DMS153 (cell line): ENCODE data around the gene MINK1.
"Not testable (repeated sequence)": the region's sequence is repeated elsewhere in the genome, so short reads cannot be mapped to it uniquely, and the experiment has no call there.

Experiments
- DNase-seq: peaks from one replicate; lab custom pipeline; 2025; lab: John Stamatoyannopoulos, UW

MINK1 gene

GRCh38 chr17:4811471-4811870 is 21.7 kb upstream of the MINK1 start:
- no peak for DNase-seq

DNA sequence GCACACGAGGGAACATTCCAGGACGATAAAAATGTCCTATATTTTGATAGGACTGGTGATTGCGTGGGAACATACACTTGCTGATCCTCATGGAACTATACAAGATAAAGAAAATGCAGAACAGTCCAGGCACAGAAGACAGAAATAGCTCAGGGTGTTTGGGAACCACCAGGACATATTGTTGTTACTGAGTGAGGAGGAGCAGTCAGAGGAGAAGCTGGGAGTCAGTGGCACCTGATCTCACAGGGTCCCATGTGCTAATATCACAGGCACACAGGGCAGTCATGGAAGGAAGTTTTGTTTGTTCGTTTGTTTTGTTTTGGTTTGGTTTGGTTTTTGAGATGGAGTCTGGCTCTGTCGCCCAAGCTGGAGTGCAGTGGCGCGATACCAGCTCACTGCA is 20.4 kb upstream of the MINK1 start:
- no peak for DNase-seq

DNA sequence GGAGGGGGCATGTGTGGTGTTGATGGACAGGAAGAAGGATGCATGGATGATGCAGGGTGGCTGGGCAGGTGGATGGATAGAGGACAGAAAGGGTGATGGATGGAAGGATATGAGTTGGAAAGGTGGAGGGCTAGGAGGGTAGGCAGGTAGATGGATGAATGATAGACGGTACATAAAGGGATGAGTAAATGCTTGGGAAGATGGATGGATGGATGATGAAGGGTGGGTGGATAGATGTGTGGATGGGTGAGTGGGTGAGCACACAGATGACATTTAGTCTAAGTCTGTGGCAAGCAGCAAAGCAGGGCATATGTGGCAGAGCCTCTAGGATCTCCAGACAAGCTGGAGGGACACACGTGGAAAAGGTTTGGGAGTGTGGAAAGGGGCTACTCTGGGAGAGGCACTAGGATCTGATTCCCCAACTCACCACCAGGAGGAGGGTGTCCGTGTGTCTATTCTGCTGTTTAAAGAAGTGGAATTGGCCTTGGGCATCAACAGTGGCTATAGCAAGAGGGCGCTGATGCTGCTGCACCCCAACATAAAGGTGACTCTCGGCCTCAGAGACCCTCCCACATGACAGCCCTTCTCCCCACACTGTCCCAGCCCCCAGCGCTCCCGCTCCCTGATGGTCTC is 18.0 kb upstream of the MINK1 start:
- DNase-seq, result no peak

DNA sequence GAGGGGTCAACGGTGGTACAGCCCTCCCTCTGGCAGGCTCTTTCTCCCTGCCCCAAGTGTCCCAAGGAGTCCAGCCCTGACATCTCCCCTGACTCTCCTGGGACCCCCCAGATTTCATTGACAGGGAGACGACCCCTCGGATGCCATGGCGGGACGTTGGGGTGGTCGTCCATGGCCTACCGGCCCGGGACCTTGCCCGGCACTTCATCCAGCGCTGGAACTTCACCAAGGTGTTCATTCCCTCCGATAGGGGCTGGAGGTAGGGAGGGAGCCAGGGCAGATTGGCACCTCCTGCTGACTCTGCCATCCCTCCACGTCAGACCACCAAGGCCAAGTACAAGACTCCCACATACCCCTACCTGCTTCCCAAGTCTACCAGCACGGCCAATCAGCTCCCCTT is 16.3 kb upstream of the MINK1 start:
- no peak for DNase-seq

DNA sequence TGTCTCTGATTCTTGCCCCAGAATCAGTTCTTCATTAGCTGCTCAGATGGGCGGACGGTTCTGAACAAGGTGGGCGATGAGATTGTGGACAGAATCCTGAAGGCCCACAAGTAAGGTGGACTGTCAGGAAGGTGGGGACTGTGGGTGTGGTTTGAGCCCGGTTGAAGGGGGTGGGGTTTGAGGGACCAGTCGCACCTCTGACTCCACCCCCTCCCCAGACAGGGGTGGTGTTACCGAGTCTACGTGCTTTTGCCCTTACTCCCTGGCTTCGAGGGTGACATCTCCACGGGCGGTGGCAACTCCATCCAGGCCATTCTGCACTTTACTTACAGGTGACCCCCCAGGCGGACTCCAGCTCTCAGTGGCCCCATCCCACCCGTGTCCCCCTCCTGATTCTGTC is 14.9 kb upstream of the MINK1 start:
- no peak for DNase-seq

DNA sequence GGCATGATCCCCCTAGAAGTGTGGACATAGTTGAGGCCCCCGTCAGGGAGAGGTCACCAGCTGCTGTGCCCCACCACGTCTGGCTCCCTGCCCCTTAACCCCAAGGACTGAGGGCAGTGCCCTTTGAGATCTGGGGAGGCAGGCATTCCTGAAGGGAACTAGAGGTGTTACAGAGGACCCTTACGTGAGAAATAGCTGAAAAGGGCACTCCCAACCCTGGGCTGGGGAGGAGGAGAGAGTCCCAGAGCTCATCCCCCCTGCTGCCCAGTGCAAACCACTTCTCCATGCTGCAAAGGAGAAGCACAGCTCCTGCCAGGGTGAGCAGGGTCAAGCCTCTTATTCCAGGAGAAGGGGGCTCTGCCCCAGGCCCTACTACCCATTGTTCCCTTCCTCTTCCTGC is 10.3 kb upstream of the MINK1 start:
- no peak for DNase-seq

- no peak for DNase-seq
Observed at GRCh38 chr17:4823373-4824089, 9.6 kb upstream of the MINK1 start.

DNA sequence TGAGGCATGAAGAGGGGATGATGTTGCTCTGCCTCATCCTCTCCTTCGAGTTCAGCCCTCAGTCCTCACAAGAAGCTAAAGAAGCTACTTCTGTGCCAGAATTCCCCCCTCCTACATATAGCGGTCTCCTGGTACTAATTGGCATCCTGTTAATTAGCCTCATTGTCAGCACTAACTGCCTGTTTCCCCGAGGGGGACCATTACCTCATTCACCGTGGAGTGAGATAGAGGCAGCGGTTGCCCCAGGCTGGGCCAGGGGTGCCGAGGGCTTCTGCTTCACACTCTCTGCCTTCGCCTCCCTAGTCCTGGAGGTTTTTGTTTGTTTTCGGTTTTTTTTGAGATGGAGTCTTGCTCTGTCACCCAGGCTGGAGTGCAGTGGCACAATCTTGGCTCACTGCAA is 5.7 kb upstream of the MINK1 start:
- DNase-seq, result no peak

GRCh38 chr17:4832829-4833177 is 337 bp upstream of the MINK1 start:
- DNase-seq, result not testable (repeated sequence)

DNA sequence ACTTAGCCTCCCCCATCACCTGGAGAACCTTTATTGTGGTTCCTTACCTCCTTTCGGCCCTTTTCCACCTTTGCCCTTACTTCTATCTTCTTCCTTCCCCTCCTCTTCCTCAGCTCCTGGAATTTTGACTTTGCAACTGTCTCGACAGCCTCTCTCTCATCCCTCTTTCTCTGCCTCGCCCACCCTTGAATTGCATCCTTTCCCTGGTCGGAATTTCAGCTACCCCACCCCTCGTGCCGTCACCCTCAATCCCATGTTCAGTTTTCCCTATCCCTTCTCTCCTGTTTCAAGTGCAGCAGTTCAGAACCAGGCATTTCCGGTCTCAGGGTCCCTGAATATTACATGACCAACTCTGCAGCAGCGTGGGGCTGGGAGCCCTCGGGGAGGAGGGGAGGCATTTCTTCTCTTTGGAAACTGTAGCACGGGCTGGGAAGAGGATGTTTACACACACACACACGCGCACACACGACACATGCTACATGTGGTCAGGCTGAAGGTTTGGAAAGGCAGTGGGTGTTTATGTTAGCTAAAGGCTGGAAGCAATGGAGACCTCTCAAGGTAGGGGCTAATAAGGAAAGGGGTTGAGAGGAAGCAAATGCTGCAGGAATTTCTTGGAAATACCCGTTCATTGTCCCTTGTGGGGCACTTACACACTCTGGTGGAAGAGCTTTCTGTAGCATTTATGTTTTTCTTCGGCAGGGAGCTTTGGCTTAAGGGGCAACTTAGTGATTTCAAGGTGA is 971 bp downstream of the MINK1 start:
- DNase-seq, result no peak

DNA sequence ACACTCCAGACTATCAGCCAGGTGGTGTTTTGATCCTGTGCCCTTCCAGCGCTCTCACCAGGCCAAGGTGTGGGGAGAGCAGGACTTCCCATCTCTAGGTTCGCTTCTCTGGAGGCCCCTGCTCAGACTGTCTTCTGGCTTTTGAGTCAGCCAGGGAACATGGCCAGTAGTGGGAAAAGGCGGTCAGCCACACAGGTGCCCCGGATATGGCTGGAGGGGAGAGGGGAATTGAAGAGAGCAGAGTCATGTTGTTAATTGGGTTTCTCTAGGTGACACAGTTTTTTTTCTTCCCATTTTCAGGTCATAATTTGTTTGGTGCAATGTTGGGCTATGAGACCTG is 1.5 kb downstream of the MINK1 start:
- no peak for DNase-seq

- no peak for DNase-seq
Observed at GRCh38 chr17:4836221-4836620, 3.1 kb downstream of the MINK1 start.

GRCh38 chr17:4837471-4838308 is 4.5 kb downstream of the MINK1 start:
- no peak for DNase-seq

- no peak for DNase-seq
Observed at GRCh38 chr17:4838309-4838785, 5.2 kb downstream of the MINK1 start.

- no peak for DNase-seq
Observed at GRCh38 chr17:4839221-4839620, 6.1 kb downstream of the MINK1 start.

DNA sequence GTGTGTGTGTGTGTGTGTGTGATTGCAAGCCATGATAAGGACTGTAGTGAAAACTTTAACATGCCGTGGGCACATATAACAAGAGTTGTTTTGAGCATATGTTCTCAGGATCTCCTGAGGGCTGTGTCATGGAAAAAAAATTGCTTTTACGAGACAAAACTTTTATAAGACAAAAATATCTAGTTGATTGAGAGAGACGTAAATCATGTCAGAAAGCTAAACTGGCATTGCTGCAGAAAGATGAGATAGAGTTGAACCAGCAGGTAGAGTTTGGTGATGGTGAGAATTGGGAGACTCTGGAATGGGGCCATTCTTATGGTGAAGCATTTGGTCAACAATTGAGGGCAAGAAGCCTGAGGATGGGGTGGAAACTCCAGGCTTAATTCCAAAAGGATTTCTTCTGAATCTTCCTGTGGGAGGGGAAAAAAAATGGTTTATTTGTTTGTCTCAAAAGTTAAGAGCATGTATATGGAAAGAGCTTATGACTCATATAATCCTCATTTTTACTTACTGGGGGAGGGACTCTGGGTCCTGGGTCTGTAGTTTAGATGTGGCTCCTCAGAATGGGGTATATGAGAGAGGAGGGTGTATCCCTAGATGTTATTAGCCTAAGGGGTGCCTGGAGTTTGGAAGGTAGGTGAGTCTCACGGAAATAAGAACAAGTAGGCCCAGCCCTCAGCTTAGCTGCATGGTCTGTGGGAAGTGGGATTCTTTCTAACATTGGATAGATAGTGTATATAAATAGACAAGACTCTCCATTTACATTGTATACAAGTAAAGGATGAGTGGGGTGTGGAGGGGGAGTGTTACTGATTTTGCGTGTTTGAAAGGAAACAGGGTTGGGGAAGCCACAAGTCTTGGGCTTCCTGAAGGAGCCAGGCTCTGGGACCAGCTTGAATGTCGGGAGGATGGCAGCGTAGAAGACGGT is 7.1 kb downstream of the MINK1 start:
- DNase-seq, result no peak

DNA sequence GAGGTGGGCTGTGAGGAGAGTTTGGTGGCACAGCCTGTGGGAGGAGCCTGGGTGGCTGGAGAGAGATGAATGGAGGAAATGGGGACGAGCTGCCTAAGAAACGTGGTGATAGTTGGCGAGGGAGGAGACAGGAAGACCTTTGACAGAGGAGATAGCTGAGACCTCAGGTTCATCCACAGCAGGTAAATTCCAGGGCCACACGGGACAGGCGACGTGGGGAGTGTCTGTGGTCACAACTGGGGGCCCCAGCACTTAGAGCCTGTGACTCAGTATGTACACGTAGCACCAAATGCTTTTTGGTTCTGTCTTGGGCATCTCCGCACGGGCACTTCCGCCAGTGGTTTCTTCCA is 7.7 kb downstream of the MINK1 start:
- no peak for DNase-seq

- DNase-seq, result no peak
Observed at GRCh38 chr17:4842376-4842775, 9.2 kb downstream of the MINK1 start.

DNA sequence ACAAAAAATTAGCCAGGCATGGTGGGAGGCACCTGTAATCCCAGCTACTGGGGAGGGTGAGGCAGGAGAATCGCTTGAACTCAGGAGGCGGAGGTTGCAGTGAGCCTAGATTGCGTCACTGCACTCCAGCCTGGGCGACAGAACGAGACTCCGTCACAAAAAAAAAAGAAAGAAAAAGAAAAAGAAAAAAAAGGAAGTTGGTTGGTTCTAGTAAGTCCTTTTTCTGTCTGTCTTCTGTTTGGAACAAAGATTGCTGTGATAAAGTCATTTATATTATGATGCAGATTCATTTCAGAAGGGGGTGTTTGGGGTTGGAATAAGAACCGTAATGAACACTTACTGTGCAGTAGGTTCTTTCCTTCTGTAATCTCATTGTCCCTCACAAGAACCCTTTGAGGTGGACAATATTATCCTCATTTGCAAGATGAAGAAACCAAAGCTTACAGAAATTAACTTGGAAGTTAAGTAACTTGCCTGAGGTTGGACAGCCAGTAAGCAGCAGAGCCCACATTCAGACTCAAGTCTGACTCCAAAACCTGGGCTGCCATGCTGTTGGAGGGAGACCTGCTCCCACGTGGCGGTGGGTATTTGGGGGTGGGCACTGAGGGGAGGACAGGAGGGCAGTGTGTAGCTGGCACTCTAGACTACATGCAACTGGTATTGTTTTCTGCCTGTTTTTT is 10.3 kb downstream of the MINK1 start:
- no peak for DNase-seq

DNA sequence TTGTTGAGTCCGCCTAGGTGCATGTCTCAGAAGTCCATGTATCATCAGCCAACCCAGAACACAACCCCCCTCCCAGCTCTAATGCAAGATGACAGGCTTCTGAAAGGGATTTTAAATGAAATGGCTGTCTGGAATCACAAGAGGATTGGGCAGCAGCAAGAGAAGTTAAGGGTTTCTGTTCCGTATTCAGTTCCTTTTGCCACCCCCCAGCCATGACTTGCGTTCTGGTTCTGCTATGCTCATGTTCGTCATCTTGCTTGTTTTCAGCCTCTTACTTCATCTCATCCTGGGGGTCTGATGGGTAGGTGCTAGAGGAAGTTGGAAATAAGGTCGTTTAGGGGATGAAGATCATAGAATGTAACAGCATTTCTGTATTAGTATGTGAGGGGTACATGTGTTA is 12.0 kb downstream of the MINK1 start:
- DNase-seq, result no peak
